Measurements from ENCODE around the gene ZNF318.

GRCh38 chr6:43292341-43292740 lies 77.1 kb downstream of the ZNF318 start:
- TF ChIP-seq GATA2 (IDR thresholded peaks at IDR 0.05; ENCODE audit: low read depth, low read length), result no peak
- no peak for TF ChIP-seq GATA3 (IDR thresholded peaks at IDR 0.05; ENCODE audit: low read depth, low read length)
